ENCODE data around the gene SIRT2. TPM values are rescaled to one million over a fixed set of nuclear protein-coding genes. Genes with fewer than 3 reads are reported as not detected.

Gene SIRT2
- total and polyA plus RNA-seq, 2 donors (not counting 1 experiment from before 2014, with no cell fraction given) = 42.4 to 65.9 TPM

- peak overlapping the region; percentile 91 for H3K9ac ChIP-seq (ENCODE audit: low read length)
- peak overlapping the region in 4 of 5 experiments; percentile 79 to 97 (median 88) for H3K4me3 ChIP-seq (ENCODE audit: control extremely low read depth in 1 of 5, extremely low read depth in 1 of 5, insufficient read depth in 1 of 5, low read depth in 2 of 5, low read length in 4 of 5)
- CTCF ChIA-PET = interaction anchor here (0.7 to 4.2 kb wide), 13 partner anchors 10 to 252 kb away, joined by 3 to 42 read pairs (median 9); partner anchors contain the start of genes ECH1 and EIF3K
- Mint-ChIP-seq H3K27me3 (no peaks in the 10 kb centered on the region), H3K27ac (peak overlapping the region; percentile 76), H3K4me3 (peak overlapping the region; percentile 95), H3K9me3 (ENCODE audit: insufficient read depth) (no peaks in the 10 kb centered on the region), H3K4me1 (peaks cover 48% of the 10 kb centered on the region)
- peak overlapping the region; percentile 28 to 76 for H3K27ac ChIP-seq (ENCODE audit: low read length in 2 of 2)
- peak overlapping the region; percentile 99 for H3K4me2 ChIP-seq (replicated peaks; ENCODE audit: low read depth, low read length, poor library complexity, severe bottlenecking)
- TF ChIP-seq EZH2 (IDR thresholded peaks at IDR 0.05; ENCODE audit: borderline replicate concordance, insufficient read depth, low read depth, low read length, poor library complexity, severe bottlenecking) (no peak), CTCF (IDR thresholded peaks at IDR 0.05) (no peak)
- H3K27me3 ChIP-seq (replicated peaks in 1 of 4; ENCODE audit: control extremely low read depth in 1 of 4, control insufficient read depth in 3 of 4, insufficient read depth in 4 of 4, low read length in 3 of 4) = no peaks in the 10 kb centered on the region
- DNase-seq (no peak), ATAC-seq (ENCODE audit: low read depth) (no peak)
- peaks cover 0 to 7% of the 10 kb centered on the region in 2 experiments for H3K36me3 ChIP-seq (replicated peaks in 1 of 2; ENCODE audit: control extremely low read depth in 1 of 2, control insufficient read depth in 1 of 2, extremely low read depth in 1 of 2, insufficient read depth in 2 of 2, low read length in 1 of 2)
- H3K4me1 ChIP-seq (ENCODE audit: control insufficient read depth in 2 of 2, insufficient read depth in 2 of 2, low read length in 2 of 2) = peaks cover 34 to 47% of the 10 kb centered on the region in 2 donors
- 94% methylated on average over 14 of the region's 19 CpGs for WGBS (ENCODE audit: insufficient coverage)
- H4K20me1 ChIP-seq (ENCODE audit: control insufficient read depth, insufficient read depth, low read length, poor library complexity, severe bottlenecking) = no peaks in the 10 kb centered on the region
- H3K79me2 ChIP-seq (ENCODE audit: control insufficient read depth, insufficient read depth, low read length) = peaks cover 20% of the 10 kb centered on the region
- POLR2A ChIA-PET = interaction anchor here (0.6 to 10.3 kb wide), 7 partner anchors 7 to 39 kb away, joined by 3 to 237 read pairs (median 6); partner anchors contain the start of genes ECH1, HNRNPL and RINL
- peak overlapping the region; percentile 80 for H2AFZ ChIP-seq (ENCODE audit: insufficient read depth, low read depth, low read length, poor library complexity, severe bottlenecking)
- intact Hi-C loops (cut with micrococcal nuclease) = loop anchor here (1.0 kb wide), 2 partner anchors 8 to 60 kb away; partner anchors contain the start of genes MRPS12, RINL and SARS2
- peaks cover 0 to 3% (median 0%) of the 10 kb centered on the region in 3 donors for H3K9me3 ChIP-seq (ENCODE audit: control extremely low read depth in 1 of 3, control insufficient read depth in 2 of 3, insufficient read depth in 1 of 3, low read length in 2 of 3)
Observed at GRCh38 chr19:38870612-38871011, 28.8 kb downstream of the SIRT2 start.
